HEK293 (cell line): ENCODE data around the gene PTS.

Experiments used
- CTCF ChIA-PET: fragments of 350-600 bp; formaldehyde crosslinking; extraction: SDS; loops from one replicate; lab custom pipeline; 2021; ENCODE audit warnings: antibody characterized with exemption; lab: Yijun Ruan, JAX
- POLR2A ChIA-PET: fragments of 300-600 bp; formaldehyde crosslinking; extraction: SDS; loops from one replicate; lab custom pipeline; 2020; ENCODE audit warnings: antibody characterized with exemption, inconsistent platforms; lab: Yijun Ruan, JAX
- H3K27ac ChIP-seq: fragments of 200-500 bp; sonication (Bioruptor generic); 2 replicates; pipeline ENCODE4 v1.5.1; 2014; ENCODE audit warnings: low read depth, low read length, control low read depth, inconsistent platforms; ENCODE audit errors: extremely low read depth
- H3K36me3 ChIP-seq, 2 experiments: fragments of 200-500 bp in 1 of 2; sonication (Bioruptor generic) in 1 of 2; 1 replicate in 1 of 2; 2 replicates in 1 of 2; pipeline ENCODE4 v1.5.1; 2014 to 2017; ENCODE audit warnings: inconsistent platforms in 2 of 2, low read length in 2 of 2; ENCODE audit not compliant: control insufficient read depth in 2 of 2, insufficient read depth in 1 of 2
- H3K4me1 ChIP-seq: fragments of 200-500 bp; sonication (Bioruptor generic); 2 replicates; pipeline ENCODE4 v1.5.1; 2014; ENCODE audit warnings: mild to moderate bottlenecking, low read length, inconsistent platforms; ENCODE audit not compliant: control insufficient read depth, insufficient read depth
- H3K4me3 ChIP-seq: 2 replicates; pipeline ENCODE4 v1.5.1; 2011; ENCODE audit warnings: low read depth, mild to moderate bottlenecking, control low read depth, low read length, moderate library complexity
- H3K9me3 ChIP-seq: fragments of 200-500 bp; sonication (Bioruptor generic); 2 replicates; pipeline ENCODE4 v1.5.1; 2014; ENCODE audit warnings: low read depth, low read length, inconsistent platforms; ENCODE audit not compliant: control insufficient read depth, insufficient read depth
- AEBP2 ChIP-seq: fragments of 450-650 bp; formaldehyde crosslinking; IDR thresholded peaks from 2 replicates; pipeline ENCODE4 v1.5.1; 2016; ENCODE audit warnings: missing biosample characterization, missing genetic modification characterization, borderline replicate concordance
- ATF2 ChIP-seq: fragments of 450-650 bp; formaldehyde crosslinking; IDR thresholded peaks from 2 replicates; pipeline ENCODE4 v1.5.1; 2016; ENCODE audit warnings: missing biosample characterization, missing genetic modification characterization, low read depth
- ELK4 ChIP-seq: IDR thresholded peaks from 2 replicates; pipeline ENCODE4 v1.6.1; 2011; ENCODE audit warnings: mild to moderate bottlenecking, low read depth, low read length, borderline replicate concordance
- HIC1 ChIP-seq: fragments of 450-650 bp; formaldehyde crosslinking; IDR thresholded peaks from 2 replicates; pipeline ENCODE4 v1.5.1; 2016; ENCODE audit warnings: missing biosample characterization, missing genetic modification characterization
- HOXA7 ChIP-seq: sonication (generic); formaldehyde crosslinking; IDR thresholded peaks from 2 replicates; pipeline ENCODE4 v1.8.1; 2022; ENCODE audit warnings: missing genetic modification reagents, borderline replicate concordance
- PRDM6 ChIP-seq: fragments of 450-650 bp; formaldehyde crosslinking; IDR thresholded peaks from 2 replicates; pipeline ENCODE4 v1.5.1; 2017; ENCODE audit warnings: missing biosample characterization, missing genetic modification characterization
- RBAK ChIP-seq: fragments of 450-650 bp; formaldehyde crosslinking; IDR thresholded peaks from 2 replicates; pipeline ENCODE4 v1.5.1; 2016; ENCODE audit warnings: missing biosample characterization, missing genetic modification characterization
- SCRT1 ChIP-seq: fragments of 450-650 bp; formaldehyde crosslinking; IDR thresholded peaks from 2 replicates; pipeline ENCODE4 v1.5.1; 2016; ENCODE audit warnings: missing biosample characterization, missing genetic modification characterization, borderline replicate concordance
- YY1 ChIP-seq: fragments of 450-650 bp; formaldehyde crosslinking; IDR thresholded peaks from 2 replicates; pipeline ENCODE4 v1.5.1; 2018; ENCODE audit warnings: missing biosample characterization, missing genetic modification characterization
- ZBTB1 ChIP-seq: fragments of 450-650 bp; formaldehyde crosslinking; IDR thresholded peaks from 2 replicates; pipeline ENCODE4 v1.5.1; 2016; ENCODE audit warnings: missing biosample characterization, missing genetic modification characterization
- ZFP37 ChIP-seq: fragments of 450-650 bp; formaldehyde crosslinking; IDR thresholded peaks from 2 replicates; pipeline ENCODE4 v1.5.1; 2016; ENCODE audit warnings: missing biosample characterization, missing genetic modification characterization
- ZNF121 ChIP-seq: fragments of 450-650 bp; formaldehyde crosslinking; IDR thresholded peaks from 2 replicates; pipeline ENCODE4 v1.5.1; 2016; ENCODE audit warnings: missing biosample characterization, missing genetic modification characterization
- ZNF132 ChIP-seq: fragments of 450-650 bp; formaldehyde crosslinking; IDR thresholded peaks from 2 replicates; pipeline ENCODE4 v1.5.1; 2017; ENCODE audit warnings: missing biosample characterization, missing genetic modification characterization, borderline replicate concordance
- ZNF221 ChIP-seq: fragments of 450-650 bp; formaldehyde crosslinking; IDR thresholded peaks from 2 replicates; pipeline ENCODE4 v1.5.1; 2017; ENCODE audit warnings: missing biosample characterization, missing genetic modification characterization, borderline replicate concordance
- ZNF391 ChIP-seq: fragments of 450-650 bp; formaldehyde crosslinking; IDR thresholded peaks from 2 replicates; pipeline ENCODE4 v1.5.1; 2016; ENCODE audit warnings: low read depth, missing biosample characterization, missing genetic modification characterization, borderline replicate concordance
- ZNF518A ChIP-seq: fragments of 450-650 bp; formaldehyde crosslinking; conservative IDR thresholded peaks from 2 replicates; pipeline ENCODE4 v1.5.1; 2016; ENCODE audit warnings: low read depth, missing biosample characterization, missing genetic modification characterization
- ZNF548 ChIP-seq: fragments of 450-650 bp; formaldehyde crosslinking; IDR thresholded peaks from 2 replicates; pipeline ENCODE4 v1.5.1; 2016; ENCODE audit warnings: missing biosample characterization, missing genetic modification characterization
- ZNF561 ChIP-seq: fragments of 450-650 bp; IDR thresholded peaks from 2 replicates; pipeline ENCODE4 v1.5.1; 2018; ENCODE audit warnings: missing biosample characterization, missing genetic modification characterization, borderline replicate concordance
- ZNF629 ChIP-seq: fragments of 450-650 bp; formaldehyde crosslinking; IDR thresholded peaks from 2 replicates; pipeline ENCODE4 v1.5.1; 2017; ENCODE audit warnings: missing biosample characterization, missing genetic modification characterization
- ZNF677 ChIP-seq: fragments of 450-650 bp; IDR thresholded peaks from 2 replicates; pipeline ENCODE4 v1.5.0; 2018; ENCODE audit warnings: missing biosample characterization, mild to moderate bottlenecking, missing genetic modification characterization, moderate library complexity
- ZNF692 ChIP-seq: fragments of 450-650 bp; formaldehyde crosslinking; IDR thresholded peaks from 2 replicates; pipeline ENCODE4 v1.5.1; 2016; ENCODE audit warnings: missing biosample characterization, missing genetic modification characterization
- ZNF768 ChIP-seq: fragments of 450-650 bp; formaldehyde crosslinking; IDR thresholded peaks from 2 replicates; pipeline ENCODE4 v1.5.1; 2018; ENCODE audit warnings: missing biosample characterization, mild to moderate bottlenecking, missing genetic modification characterization

The PTS gene

GRCh38 chr11:112269139-112269538, 42.9 kb downstream of the PTS start (continued):
- no peak for TF ChIP-seq ZNF132
- no peak for TF ChIP-seq ATF2
- TF ChIP-seq ZNF121 (tag by site-specific recombination) = no peak
- TF ChIP-seq ZBTB1 (tag by site-specific recombination) = no peak
- TF ChIP-seq ZNF629 (tag by site-specific recombination) = no peak
- no peak for TF ChIP-seq ELK4

GRCh38 chr11:112270551-112271180, 44.4 kb downstream of the PTS start:
- ChIA-PET POLR2A (no interaction called here), CTCF (interaction anchor here (0.6 to 2.7 kb wide), 3 partner anchors 9 to 160 kb away, joined by 3 to 22 read pairs (median 3); no protein-coding TSS in a partner anchor)
- no peaks in the 10 kb centered on the region for H3K4me1 ChIP-seq
- no peak overlapping the region for H3K27ac ChIP-seq
- H3K36me3 ChIP-seq = no peaks in the 10 kb centered on the region
- no peaks in the 10 kb centered on the region for H3K9me3 ChIP-seq
- H3K4me3 ChIP-seq = no peak overlapping the region
- TF ChIP-seq ZNF548 (tag by site-specific recombination) = no peak
- TF ChIP-seq AEBP2 (tag by site-specific recombination) = no peak
- TF ChIP-seq HIC1 = no peak
- TF ChIP-seq ZFP37 (tag by site-specific recombination) = no peak
- TF ChIP-seq ZNF391 = no peak
- TF ChIP-seq SCRT1 (tag by site-specific recombination) = no peak
- no peak for TF ChIP-seq HOXA7 (CRISPR knock-in tag)
- TF ChIP-seq ZNF518A = no peak
- TF ChIP-seq RBAK (tag by site-specific recombination) = no peak
- no peak for TF ChIP-seq ZNF768 (tag by site-specific recombination)
- no peak for TF ChIP-seq ZNF221 (tag by site-specific recombination)
- no peak for TF ChIP-seq YY1 (tag by site-specific recombination)
- no peak for TF ChIP-seq ZNF561 (tag by site-specific recombination)
- no peak for TF ChIP-seq ZNF677 (tag by site-specific recombination)
- TF ChIP-seq PRDM6 (tag by site-specific recombination) = no peak
- no peak for TF ChIP-seq ZNF692 (tag by site-specific recombination)
